Stimulated activated CD8-positive, alpha-beta memory T cell treated with anti-CD3 and anti-CD28 coated beads, Interleukin-4, amount 100 ng/mL, for 1 hour (primary cell): Measurements from ENCODE around the gene SH3BP4.

Source experiments
- DNase-seq, 2 donors: peaks; one replicate each; pipeline ENCODE4 v3.0.0-alpha.2; 2020; ENCODE audit warnings: low read depth in 2 of 2, low spot score in 1 of 2

Gene SH3BP4

GRCh38 chr2:234996069-234996940, 44.5 kb downstream of the SH3BP4 start:
- DNase-seq, result no peak

- DNase-seq, result no peak
Measured at GRCh38 chr2:234996941-234997270, 45.1 kb downstream of the SH3BP4 start.

GRCh38 chr2:234997389-234997788, 45.6 kb downstream of the SH3BP4 start:
- DNase-seq, result no peak

- no peak for DNase-seq
Measured at GRCh38 chr2:234998404-234999211, 46.8 kb downstream of the SH3BP4 start.

GRCh38 chr2:234999740-235000425, 48.1 kb downstream of the SH3BP4 start:
- no peak for DNase-seq

- DNase-seq, result no peak
Measured at GRCh38 chr2:235000426-235001236, 48.8 kb downstream of the SH3BP4 start.

GRCh38 chr2:235001237-235002133, 49.7 kb downstream of the SH3BP4 start:
- DNase-seq, result no peak

- DNase-seq, result no peak
Measured at GRCh38 chr2:235002198-235003095, 50.6 kb downstream of the SH3BP4 start.

- DNase-seq, result no peak
Measured at GRCh38 chr2:235003096-235003775, 51.4 kb downstream of the SH3BP4 start.

- no peak for DNase-seq
Measured at GRCh38 chr2:235004329-235004903, 52.6 kb downstream of the SH3BP4 start.

- no peak for DNase-seq
Measured at GRCh38 chr2:235005023-235005422, 53.2 kb downstream of the SH3BP4 start.

- no peak for DNase-seq
Measured at GRCh38 chr2:235005603-235006259, 53.9 kb downstream of the SH3BP4 start.

- DNase-seq, result no peak
Measured at GRCh38 chr2:235006461-235006860, 54.6 kb downstream of the SH3BP4 start.

- DNase-seq, result no peak
Measured at GRCh38 chr2:235006986-235007385, 55.2 kb downstream of the SH3BP4 start.

GRCh38 chr2:235007664-235008457, 56.0 kb downstream of the SH3BP4 start:
- DNase-seq, result no peak

GRCh38 chr2:235008584-235009044, 56.8 kb downstream of the SH3BP4 start:
- DNase-seq, result no peak
